Suprapubic skin (tissue), 4 donors: ENCODE measurements around the gene LMX1B. TPM values are rescaled to one million over a fixed set of nuclear protein-coding genes. Genes with fewer than 3 reads are reported as not detected.
A peak's percentile ranks its signal among the peaks of the same experiment; 100 is the strongest.

Source experiments
- DNase-seq, 2 donors: peaks; one replicate each; pipeline ENCODE4 v3.0.0-alpha.2; 2019; ENCODE audit warnings: low spot score in 2 of 2
- H3K27ac ChIP-seq: fragments of 200-600 bp; sonication (generic); one replicate; pipeline ENCODE4 v1.5.1; 2019
- H3K27me3 ChIP-seq: fragments of 200-600 bp; sonication (generic); one replicate; pipeline ENCODE4 v1.5.1; 2019
- H3K36me3 ChIP-seq: fragments of 200-600 bp; sonication (generic); one replicate; pipeline ENCODE4 v1.5.1; 2019
- H3K4me1 ChIP-seq: fragments of 200-600 bp; sonication (generic); one replicate; pipeline ENCODE4 v1.5.1; 2019
- H3K4me3 ChIP-seq: fragments of 200-600 bp; sonication (generic); one replicate; pipeline ENCODE4 v1.5.1; 2019; ENCODE audit warnings: mild to moderate bottlenecking
- H3K9me3 ChIP-seq: fragments of 200-600 bp; sonication (generic); one replicate; pipeline ENCODE4 v1.5.1; 2019
- EP300 ChIP-seq: sonication (generic); formaldehyde crosslinking; IDR thresholded peaks from one replicate; pipeline ENCODE4 v1.6.1; 2017; ENCODE audit warnings: antibody characterized with exemption
- POLR2A ChIP-seq, 2 donors: fragments of 450-650 bp; IDR thresholded peaks; one replicate each; pipeline ENCODE4 v1.6.1; 2017; ENCODE audit warnings: antibody characterized with exemption in 2 of 2, mild to moderate bottlenecking in 2 of 2, moderate library complexity in 2 of 2
- POLR2AphosphoS5 ChIP-seq, 3 donors: sonication (generic); formaldehyde crosslinking; IDR thresholded peaks; one replicate each; pipeline ENCODE4 v1.6.1; 2017; ENCODE audit warnings: antibody characterized with exemption in 3 of 3
- WGBS: methylation state at CpG from one replicate; pipeline ENCODE4 v1.1.5; 2018; 5-methylcytosine and 5-hydroxymethylcytosine counted together
- total RNA-seq, 4 donors: library from RNA; depleted of rRNA; stranded (reverse); fragments of >200 nt; gene quantifications; one replicate each; pipeline ENCODE4 v1.1.0, GENCODE V29; 2016
- TF ChIP-seq, protein P1 (sequence below), 2 donors: fragments of 200-600 bp in 1 of 2; fragments of 450-650 bp in 1 of 2; sonication (generic) in 1 of 2; IDR thresholded peaks; one replicate each; pipeline ENCODE4 v1.5.1; 2016 to 2019; ENCODE audit warnings: antibody characterized with exemption in 2 of 2, mild to moderate bottlenecking in 1 of 2, moderate library complexity in 1 of 2

Gene LMX1B
- total RNA-seq, 4 donors from 2014 or later: 2.4 to 7.8 (median 5.7) TPM

DNA sequence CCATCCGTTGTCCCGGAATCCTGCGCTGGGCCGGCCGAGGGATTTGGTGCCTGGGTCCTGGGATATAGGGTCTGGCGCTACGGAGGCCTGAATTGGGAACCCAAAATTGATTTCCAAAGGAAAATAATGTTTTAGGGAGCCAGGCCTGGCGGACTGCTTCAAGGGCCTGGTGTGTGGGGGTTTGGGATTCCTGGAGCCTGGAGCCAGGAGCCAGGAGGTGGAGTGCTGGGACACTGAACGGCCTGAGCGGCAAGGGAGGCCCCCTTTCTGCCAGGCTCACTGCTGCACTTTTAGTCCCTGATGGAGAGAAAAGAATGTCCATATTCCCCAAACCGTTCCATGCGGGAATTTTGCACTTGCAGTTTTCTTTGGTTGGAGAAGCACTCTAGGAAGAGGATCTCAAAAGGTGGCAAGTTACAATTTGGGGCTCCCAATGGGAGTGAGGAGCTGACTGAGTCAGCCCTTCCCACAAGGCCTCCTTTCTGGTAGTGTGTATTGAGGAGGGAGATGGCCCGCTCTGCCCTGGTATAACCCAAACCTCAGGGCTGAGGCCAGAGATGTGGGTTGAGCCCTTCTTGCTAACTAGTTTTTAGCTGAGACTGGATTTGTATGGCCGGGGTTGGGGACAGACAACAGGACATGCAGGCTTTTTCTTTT, 2.2 kb downstream of the LMX1B start:
- Histone ChIP-seq H3K27me3 (peaks cover 90% of the 10 kb centered on the region), H3K36me3 (no peaks in the 10 kb centered on the region), H3K27ac (peak overlapping the region; percentile 62), H3K9me3 (no peaks in the 10 kb centered on the region), H3K4me1 (peaks cover 48% of the 10 kb centered on the region), H3K4me3 (peak overlapping the region; percentile 57)
- no peak for DNase-seq
- TF ChIP-seq, protein P1, sequence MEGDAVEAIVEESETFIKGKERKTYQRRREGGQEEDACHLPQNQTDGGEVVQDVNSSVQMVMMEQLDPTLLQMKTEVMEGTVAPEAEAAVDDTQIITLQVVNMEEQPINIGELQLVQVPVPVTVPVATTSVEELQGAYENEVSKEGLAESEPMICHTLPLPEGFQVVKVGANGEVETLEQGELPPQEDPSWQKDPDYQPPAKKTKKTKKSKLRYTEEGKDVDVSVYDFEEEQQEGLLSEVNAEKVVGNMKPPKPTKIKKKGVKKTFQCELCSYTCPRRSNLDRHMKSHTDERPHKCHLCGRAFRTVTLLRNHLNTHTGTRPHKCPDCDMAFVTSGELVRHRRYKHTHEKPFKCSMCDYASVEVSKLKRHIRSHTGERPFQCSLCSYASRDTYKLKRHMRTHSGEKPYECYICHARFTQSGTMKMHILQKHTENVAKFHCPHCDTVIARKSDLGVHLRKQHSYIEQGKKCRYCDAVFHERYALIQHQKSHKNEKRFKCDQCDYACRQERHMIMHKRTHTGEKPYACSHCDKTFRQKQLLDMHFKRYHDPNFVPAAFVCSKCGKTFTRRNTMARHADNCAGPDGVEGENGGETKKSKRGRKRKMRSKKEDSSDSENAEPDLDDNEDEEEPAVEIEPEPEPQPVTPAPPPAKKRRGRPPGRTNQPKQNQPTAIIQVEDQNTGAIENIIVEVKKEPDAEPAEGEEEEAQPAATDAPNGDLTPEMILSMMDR (IDR thresholded peaks at IDR 0.05): no peak
- 90% methylated on average over 8 of the region's 14 CpGs for WGBS

DNA sequence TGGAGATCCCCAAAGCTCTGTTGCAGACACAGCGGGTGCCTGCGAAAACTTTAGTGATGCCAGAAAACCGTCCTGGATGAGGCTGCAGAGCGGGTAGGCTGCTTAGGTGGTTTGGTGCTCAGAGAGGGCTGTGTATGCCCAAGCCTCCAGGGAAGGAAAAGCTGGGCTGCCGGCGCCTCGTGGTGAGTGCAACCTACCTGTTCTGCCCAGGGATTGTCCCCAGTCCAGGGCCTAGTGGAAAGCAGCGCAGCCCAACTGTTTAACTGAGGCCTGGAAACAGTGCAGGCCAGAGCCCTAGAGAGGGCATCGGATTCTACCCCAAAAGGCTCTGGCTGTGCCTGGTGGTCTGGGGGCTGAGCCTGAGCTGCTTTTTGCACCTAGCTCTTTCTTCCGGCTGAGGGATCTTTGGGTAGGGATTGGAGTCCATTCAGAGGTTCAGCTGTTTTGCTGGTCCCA, 2.8 kb downstream of the LMX1B start:
- no peaks in the 10 kb centered on the region for H3K9me3 ChIP-seq
- no peak overlapping the region for H3K4me3 ChIP-seq
- peaks cover 86% of the 10 kb centered on the region for H3K27me3 ChIP-seq
- 83% methylated on average over 9 of the region's 10 CpGs for WGBS
- H3K36me3 ChIP-seq: no peaks in the 10 kb centered on the region
- no peak for DNase-seq
- TF ChIP-seq, protein P1 (IDR thresholded peaks at IDR 0.05): no peak
- TF ChIP-seq EP300 (no peak), POLR2AphosphoS5 (IDR thresholded peaks at IDR 0.05) (no peak), POLR2A (IDR thresholded peaks at IDR 0.05) (no peak)
- H3K27ac ChIP-seq: no peak overlapping the region
- H3K4me1 ChIP-seq: peaks cover 42% of the 10 kb centered on the region

DNA sequence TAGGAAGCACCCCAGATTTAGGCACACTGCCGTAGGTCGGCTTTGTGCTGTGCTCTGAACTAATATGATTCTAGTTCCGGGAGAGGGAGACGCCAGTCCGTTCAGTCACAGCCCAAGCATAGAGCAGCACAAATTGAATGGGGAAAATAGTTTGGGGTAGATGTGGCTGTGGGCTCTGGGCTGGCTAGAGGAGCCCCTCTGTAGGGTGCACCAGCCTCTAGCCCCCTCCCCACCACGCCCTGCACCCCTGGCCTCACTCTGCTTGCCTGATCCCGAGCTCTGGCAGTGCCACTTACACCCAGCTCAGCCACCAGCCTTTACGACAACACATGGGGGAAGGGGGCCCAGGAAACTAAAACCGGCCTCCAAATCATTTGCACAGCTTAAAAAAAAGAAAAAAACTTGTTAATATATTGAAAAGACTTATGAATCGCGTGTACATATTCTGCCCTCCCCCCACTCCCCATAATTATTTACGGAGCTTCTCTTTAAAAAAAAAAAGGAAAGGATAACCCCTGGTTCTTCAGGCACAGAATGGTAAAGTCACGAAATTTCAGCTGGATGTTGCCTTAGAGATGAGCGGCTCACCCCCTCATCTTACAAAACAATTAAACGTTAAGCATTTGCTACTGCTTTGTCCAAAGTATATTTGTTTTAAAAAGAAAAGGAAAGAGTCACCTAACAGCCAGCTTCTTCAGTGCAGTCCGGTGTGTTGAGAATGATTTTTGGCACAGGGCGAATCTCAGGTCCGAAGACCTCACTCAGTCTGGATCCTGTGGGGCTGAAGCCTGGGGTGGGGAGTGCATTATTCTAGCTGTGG, 3.5 kb downstream of the LMX1B start:
- Histone ChIP-seq H3K27ac (no peak overlapping the region), H3K9me3 (no peaks in the 10 kb centered on the region), H3K36me3 (no peaks in the 10 kb centered on the region), H3K27me3 (peaks cover 86% of the 10 kb centered on the region), H3K4me3 (no peak overlapping the region), H3K4me1 (peaks cover 35% of the 10 kb centered on the region)
- TF ChIP-seq POLR2A (IDR thresholded peaks at IDR 0.05): no peak
- no peak for TF ChIP-seq POLR2AphosphoS5 (IDR thresholded peaks at IDR 0.05)
- TF ChIP-seq, protein P1 (IDR thresholded peaks at IDR 0.05): no peak
- no peak for TF ChIP-seq EP300
- DNase-seq: no peak
- WGBS: 74% methylated on average over 18 of the region's 18 CpGs

DNA sequence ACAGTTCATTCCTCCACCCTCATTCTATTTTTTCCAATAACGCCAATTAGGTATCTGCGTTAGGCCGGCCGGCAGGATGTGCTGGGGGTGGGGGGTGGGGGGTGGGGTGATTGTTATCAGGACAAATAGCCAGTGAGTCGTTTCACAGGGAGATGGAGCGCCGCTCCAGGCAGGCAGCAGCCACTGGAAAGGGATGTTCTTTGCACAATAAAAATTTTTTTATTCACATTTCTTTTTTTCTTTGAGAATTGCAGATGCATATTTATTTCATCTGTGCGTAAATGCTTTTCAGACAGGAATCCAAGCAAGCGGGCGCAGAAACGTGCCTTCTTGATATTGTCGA, 4.1 kb downstream of the LMX1B start:
- no peak overlapping the region for H3K27ac ChIP-seq
- H3K4me3 ChIP-seq: no peak overlapping the region

DNA sequence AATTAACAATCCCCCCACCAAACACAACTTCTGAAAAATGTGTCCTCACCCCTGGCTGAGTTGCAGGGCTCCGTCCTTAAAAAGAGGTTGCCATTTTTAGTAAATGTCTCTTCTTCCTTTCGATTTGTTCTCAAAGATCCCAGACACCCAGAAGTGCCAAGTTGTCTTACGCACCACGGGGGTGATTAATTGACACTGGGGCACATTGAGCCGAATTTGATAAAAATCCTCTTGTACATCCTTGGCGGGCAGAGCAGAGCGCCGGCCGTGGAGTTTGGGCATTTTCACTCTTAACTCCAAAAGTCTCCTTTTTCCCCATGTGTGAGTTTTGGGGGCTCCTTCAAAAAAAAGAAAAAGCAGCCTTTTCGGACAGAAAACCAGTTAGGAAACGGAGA, 4.5 kb downstream of the LMX1B start:
- Histone ChIP-seq H3K9me3 (no peaks in the 10 kb centered on the region), H3K4me3 (peak overlapping the region; percentile 28), H3K27ac (no peak overlapping the region), H3K27me3 (peaks cover 86% of the 10 kb centered on the region), H3K4me1 (peaks cover 25% of the 10 kb centered on the region), H3K36me3 (no peaks in the 10 kb centered on the region)
- 48% methylated on average over 11 of the region's 11 CpGs for WGBS
- DNase-seq: no peak
- TF ChIP-seq, protein P1 (IDR thresholded peaks at IDR 0.05): no peak
- TF ChIP-seq POLR2A (IDR thresholded peaks at IDR 0.05) (no peak), POLR2AphosphoS5 (IDR thresholded peaks at IDR 0.05) (no peak)

More for the DNA sequence above, 4.1 kb downstream of the LMX1B start:
- Histone ChIP-seq H3K27me3 (peaks cover 86% of the 10 kb centered on the region), H3K36me3 (no peaks in the 10 kb centered on the region), H3K9me3 (no peaks in the 10 kb centered on the region), H3K4me1 (peaks cover 29% of the 10 kb centered on the region)
- no peak for DNase-seq
- WGBS: 60% methylated on average over 12 of the region's 12 CpGs
- TF ChIP-seq POLR2A (IDR thresholded peaks at IDR 0.05) (no peak), EP300 (no peak), POLR2AphosphoS5 (IDR thresholded peaks at IDR 0.05) (no peak)
- TF ChIP-seq, protein P1 (IDR thresholded peaks at IDR 0.05): no peak
